Lower leg skin (tissue), 4 donors: ENCODE measurements around the gene PRDX5. TPM values are rescaled to one million over a fixed set of nuclear protein-coding genes. Genes with fewer than 3 reads are reported as not detected.
A peak's percentile ranks its signal among the peaks of the same experiment; 100 is the strongest.
"Not testable (repeated sequence)": the region's sequence is repeated elsewhere in the genome, so short reads cannot be mapped to it uniquely, and the experiment has no call there.

Source experiments
- DNase-seq, 2 donors: peaks; one replicate each; pipeline ENCODE4 v3.0.0-alpha.2; 2019; ENCODE audit warnings: low spot score in 2 of 2
- H3K4me3 ChIP-seq: fragments of 200-600 bp; sonication (generic); 2 replicates; pipeline ENCODE4 v1.5.1; 2017; ENCODE audit warnings: mild to moderate bottlenecking, low read depth; ENCODE audit not compliant: poor library complexity, severe bottlenecking
- POLR2A ChIP-seq, 2 donors: fragments of 450-650 bp; IDR thresholded peaks; one replicate each; pipeline ENCODE4 v1.6.1; 2016 to 2017; ENCODE audit warnings: antibody characterized with exemption in 2 of 2, mild to moderate bottlenecking in 1 of 2, moderate library complexity in 1 of 2
- WGBS, 2 donors: methylation state at CpG; one replicate each; pipeline ENCODE4 v1.1.5; 2018; 5-methylcytosine and 5-hydroxymethylcytosine counted together
- intact Hi-C: fragments of 100-400 bp; cut with DNase I; formaldehyde crosslinking; loops from one replicate; pipeline ENCODE4 v1.15.0; 2023; ENCODE audit warnings: low total_unique reads
- total RNA-seq, 4 donors: library from RNA; depleted of rRNA; stranded (reverse); fragments of >200 nt; gene quantifications; one replicate each; pipeline ENCODE4 v1.1.0, GENCODE V29; 2016
- TF ChIP-seq, protein P1 (sequence below), 3 donors: fragments of 450-650 bp; IDR thresholded peaks; one replicate each; pipeline ENCODE4 v1.5.1; 2016; ENCODE audit warnings: antibody characterized with exemption in 3 of 3, mild to moderate bottlenecking in 3 of 3, moderate library complexity in 2 of 3

PRDX5 gene
- total RNA-seq, 4 donors from 2014 or later: 170 to 284 (median 215) TPM

DNA sequence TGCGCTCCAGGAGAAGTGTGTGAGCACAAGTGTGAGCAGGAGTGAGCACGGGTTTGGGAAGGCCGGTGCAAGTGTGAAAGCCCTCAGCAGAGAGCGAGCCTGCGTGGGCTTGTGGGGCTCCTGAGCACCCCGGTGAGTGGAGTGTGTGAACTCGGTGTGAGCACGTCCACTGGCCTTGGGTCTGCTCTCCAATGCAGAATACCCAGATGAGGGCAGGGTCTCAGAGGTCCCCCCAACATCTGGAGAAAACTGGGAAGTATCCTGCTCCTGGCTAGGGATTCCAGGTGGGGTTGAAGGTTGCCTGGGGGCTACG, 11.4 kb upstream of the PRDX5 start:
- DNase-seq: no peak
- WGBS, 2 donors: 18 to 22% methylated on average over 9 of the region's 9 CpGs
- intact Hi-C loops: no loop called here
- TF ChIP-seq, protein P1, sequence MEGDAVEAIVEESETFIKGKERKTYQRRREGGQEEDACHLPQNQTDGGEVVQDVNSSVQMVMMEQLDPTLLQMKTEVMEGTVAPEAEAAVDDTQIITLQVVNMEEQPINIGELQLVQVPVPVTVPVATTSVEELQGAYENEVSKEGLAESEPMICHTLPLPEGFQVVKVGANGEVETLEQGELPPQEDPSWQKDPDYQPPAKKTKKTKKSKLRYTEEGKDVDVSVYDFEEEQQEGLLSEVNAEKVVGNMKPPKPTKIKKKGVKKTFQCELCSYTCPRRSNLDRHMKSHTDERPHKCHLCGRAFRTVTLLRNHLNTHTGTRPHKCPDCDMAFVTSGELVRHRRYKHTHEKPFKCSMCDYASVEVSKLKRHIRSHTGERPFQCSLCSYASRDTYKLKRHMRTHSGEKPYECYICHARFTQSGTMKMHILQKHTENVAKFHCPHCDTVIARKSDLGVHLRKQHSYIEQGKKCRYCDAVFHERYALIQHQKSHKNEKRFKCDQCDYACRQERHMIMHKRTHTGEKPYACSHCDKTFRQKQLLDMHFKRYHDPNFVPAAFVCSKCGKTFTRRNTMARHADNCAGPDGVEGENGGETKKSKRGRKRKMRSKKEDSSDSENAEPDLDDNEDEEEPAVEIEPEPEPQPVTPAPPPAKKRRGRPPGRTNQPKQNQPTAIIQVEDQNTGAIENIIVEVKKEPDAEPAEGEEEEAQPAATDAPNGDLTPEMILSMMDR (IDR thresholded peaks at IDR 0.05): no peak
- TF ChIP-seq POLR2A (IDR thresholded peaks at IDR 0.05): no peak
- H3K4me3 ChIP-seq: peak overlapping the region; percentile 72

DNA sequence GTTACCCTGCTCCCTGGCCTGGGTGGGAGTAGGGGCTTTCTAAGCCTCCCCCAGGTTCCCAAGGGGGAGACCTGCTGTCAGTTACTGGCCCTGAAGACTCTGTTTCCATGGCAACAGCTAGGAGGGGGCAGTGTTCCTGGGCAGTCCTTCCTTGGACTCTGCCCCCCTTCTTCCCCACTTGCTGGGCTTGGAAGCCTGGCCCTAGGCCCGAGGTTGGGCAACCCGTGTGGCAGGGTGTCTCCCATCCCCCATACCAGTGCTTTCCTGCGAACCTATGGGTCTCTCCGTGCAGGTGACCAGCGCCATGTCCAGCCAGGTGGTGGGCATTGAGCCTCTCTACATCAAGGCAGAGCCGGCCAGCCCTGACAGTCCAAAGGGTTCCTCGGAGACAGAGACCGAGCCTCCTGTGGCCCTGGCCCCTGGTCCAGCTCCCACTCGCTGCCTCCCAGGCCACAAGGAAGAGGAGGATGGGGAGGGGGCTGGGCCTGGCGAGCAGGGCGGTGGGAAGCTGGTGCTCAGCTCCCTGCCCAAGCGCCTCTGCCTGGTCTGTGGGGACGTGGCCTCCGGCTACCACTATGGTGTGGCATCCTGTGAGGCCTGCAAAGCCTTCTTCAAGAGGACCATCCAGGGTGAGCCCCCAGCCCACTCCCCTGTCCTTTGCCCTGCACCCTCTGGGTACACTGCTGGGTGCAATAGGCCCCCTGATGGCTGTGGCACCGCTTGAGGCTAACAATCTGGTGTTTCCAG, 10.9 kb upstream of the PRDX5 start:
- no peak for DNase-seq

DNA sequence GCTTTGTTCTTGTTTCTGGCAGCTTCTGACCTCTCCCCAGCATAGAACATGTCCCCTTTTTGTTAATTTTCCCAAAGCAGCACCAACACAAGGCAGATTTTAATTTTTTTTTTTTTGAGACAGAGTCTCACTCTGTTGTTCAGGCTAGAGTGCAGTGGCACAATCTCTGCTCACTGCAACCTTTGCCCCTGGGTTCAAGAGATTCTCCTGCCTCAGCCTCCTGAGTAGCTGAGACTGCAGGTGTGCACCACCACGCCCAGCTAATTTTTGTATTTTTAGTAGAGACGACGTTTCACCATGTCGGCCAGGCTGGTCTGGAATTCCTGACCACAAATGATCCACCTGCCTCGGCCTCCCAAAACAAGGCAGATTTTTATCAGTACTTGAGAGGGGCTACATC, 10.1 kb upstream of the PRDX5 start:
- H3K4me3 ChIP-seq, DNase-seq, intact Hi-C loops: not testable (repeated sequence)
- WGBS, 2 donors: 85 to 92% methylated on average over 5 of the region's 5 CpGs

More for the DNA sequence above, 10.9 kb upstream of the PRDX5 start:
- no peak overlapping the region for H3K4me3 ChIP-seq
- TF ChIP-seq, protein P1 (IDR thresholded peaks at IDR 0.05): no peak
- no peak for TF ChIP-seq POLR2A (IDR thresholded peaks at IDR 0.05)
- 41 to 74% methylated on average over 6 to 13 of the region's 15 CpGs for WGBS, 2 donors
- intact Hi-C loops: no loop called here

DNA sequence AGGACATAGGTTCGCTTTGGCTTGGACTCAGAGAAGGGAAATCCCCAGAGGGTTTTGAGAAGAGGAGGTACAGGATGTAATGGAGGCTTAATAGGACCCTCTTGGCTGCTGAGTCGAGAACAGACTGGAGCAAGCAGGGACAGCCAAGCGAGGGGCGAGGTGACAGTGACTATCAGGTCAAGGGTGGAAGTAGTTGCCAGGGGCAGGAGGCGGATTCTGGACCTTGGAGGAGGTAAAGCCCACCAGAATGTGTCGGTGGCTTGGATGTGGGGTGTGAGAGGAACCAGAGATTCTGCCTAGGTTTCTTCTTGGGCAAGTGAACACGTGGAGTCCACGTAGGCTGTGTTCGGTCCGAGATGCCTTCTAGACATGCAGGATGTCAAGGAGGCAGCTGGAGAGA, 5.0 kb upstream of the PRDX5 start:
- TF ChIP-seq, protein P1 (IDR thresholded peaks at IDR 0.05): no peak
- TF ChIP-seq POLR2A (IDR thresholded peaks at IDR 0.05): no peak
- 60 to 64% methylated on average over 10 of the region's 10 CpGs for WGBS, 2 donors
- peak in 1 of 2 donors; percentile 86 for DNase-seq
- no peak overlapping the region for H3K4me3 ChIP-seq
- intact Hi-C loops: no loop called here

DNA sequence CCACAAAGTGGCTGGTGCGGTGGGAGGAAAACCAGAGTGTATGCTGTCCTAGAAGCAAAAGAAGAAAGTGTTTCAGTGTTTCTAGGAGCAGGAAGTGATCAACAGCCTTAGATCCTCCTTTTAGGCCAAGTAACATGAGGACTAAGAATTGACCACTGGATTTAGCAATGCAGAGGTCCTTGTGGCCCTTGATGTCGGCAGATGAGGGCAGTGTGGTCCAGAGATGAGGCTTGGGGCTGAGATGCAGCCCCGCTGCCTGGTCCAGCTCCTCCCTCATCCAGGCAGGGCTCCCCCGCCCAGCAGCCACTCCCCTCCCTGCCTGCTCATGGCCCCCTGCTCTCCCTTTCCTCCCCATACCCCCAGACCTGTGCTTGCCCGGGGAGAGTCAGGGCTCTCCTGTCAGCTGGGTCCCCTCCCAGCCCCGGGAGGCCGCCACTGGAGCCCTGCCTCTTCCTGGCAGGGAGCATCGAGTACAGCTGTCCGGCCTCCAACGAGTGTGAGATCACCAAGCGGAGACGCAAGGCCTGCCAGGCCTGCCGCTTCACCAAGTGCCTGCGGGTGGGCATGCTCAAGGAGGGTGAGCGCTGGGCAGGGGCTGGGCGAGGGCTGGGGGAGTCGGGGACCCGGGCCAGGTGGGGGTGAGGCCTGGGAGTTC, 4.3 kb upstream of the PRDX5 start:
- peak in 1 of 2 donors; percentile 93 for DNase-seq
- intact Hi-C loops: no loop called here
- no peak overlapping the region for H3K4me3 ChIP-seq
- TF ChIP-seq, protein P1 (IDR thresholded peaks at IDR 0.05): no peak
- no peak for TF ChIP-seq POLR2A (IDR thresholded peaks at IDR 0.05)
- WGBS, 2 donors: 37 to 38% methylated on average over 14 to 17 of the region's 18 CpGs

DNA sequence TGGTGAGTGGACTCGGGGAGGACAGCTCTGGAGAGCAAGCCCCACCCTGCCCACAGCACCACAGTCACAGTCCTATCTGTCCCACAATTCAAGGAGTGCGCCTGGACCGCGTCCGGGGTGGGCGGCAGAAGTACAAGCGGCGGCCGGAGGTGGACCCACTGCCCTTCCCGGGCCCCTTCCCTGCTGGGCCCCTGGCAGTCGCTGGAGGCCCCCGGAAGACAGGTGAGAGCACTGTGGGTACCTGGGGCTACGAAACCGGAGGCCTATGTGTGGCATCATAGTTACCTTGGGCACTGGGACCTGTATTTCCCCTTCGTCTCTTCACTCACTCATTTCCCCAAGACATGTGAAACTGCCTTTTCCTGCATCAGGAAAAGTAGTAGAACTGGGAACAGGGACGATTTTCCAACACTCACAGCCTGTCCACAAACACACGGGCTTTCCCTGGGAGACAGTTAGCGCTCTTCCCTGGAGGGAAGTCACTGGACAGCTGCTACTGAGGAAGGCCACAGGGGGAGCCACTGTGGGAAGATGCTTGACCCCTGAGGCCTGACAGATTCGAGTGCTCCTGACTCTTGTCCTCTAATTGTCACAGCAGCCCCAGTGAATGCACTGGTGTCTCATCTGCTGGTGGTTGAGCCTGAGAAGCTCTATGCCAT, 3.6 kb upstream of the PRDX5 start:
- no peak overlapping the region for H3K4me3 ChIP-seq
- DNase-seq: no peak
- 73 to 76% methylated on average over 15 to 19 of the region's 19 CpGs for WGBS, 2 donors

More for the DNA sequence above, 3.6 kb upstream of the PRDX5 start:
- intact Hi-C loops: no loop called here
- TF ChIP-seq POLR2A (IDR thresholded peaks at IDR 0.05): no peak
